H1 (cell line): ENCODE results near the gene A3GALT2. TPM values are rescaled to one million over a fixed set of nuclear protein-coding genes. Genes with fewer than 3 reads are reported as not detected.
A peak's percentile ranks its signal among the peaks of the same experiment; 100 is the strongest.

Experiments used
- CTCF ChIA-PET: fragments of 300-600 bp; sonication (Branson Sonifier 250); formaldehyde crosslinking; loops from one replicate; lab custom pipeline; 2021; ENCODE audit not compliant: partially characterized antibody; lab: Charles Lee
- POLR2A ChIA-PET: fragments of 300-600 bp; sonication (Branson Sonifier 250); formaldehyde crosslinking; loops from one replicate; lab custom pipeline; 2021; ENCODE audit warnings: inconsistent platforms; ENCODE audit not compliant: partially characterized antibody; lab: Charles Lee
- DNase-seq, 2 experiments: peaks; one replicate each; pipeline versions ENCODE4 v3.0.0 to v3.0.0-alpha.2; 2010 to 2022; ENCODE audit warnings: low spot score in 2 of 2, low read depth in 1 of 2, mixed read lengths in 1 of 2
- FAIRE-seq: peaks from 2 replicates; lab custom pipeline; 2011; peaks lifted over from hg19 to GRCh38; lab: Jason Lieb, UNC
- H2AFZ ChIP-seq: 2 replicates; pipeline ENCODE4 v1.8.1; 2012; ENCODE audit warnings: low read length, inconsistent platforms
- H2AK5ac ChIP-seq: 2 replicates; pipeline ENCODE4 v1.6.1; 2013; ENCODE audit warnings: low read depth, low read length
- H2BK120ac ChIP-seq: replicated peaks from 2 replicates; pipeline ENCODE3; 2013; ENCODE audit warnings: low read depth, low read length, inconsistent platforms
- H2BK12ac ChIP-seq: 2 replicates; pipeline ENCODE4 v1.6.1; 2013; ENCODE audit warnings: low read depth, low read length
- H2BK15ac ChIP-seq: 2 replicates; pipeline ENCODE4 v1.6.1; 2013; ENCODE audit warnings: low read length
- H2BK20ac ChIP-seq: 2 replicates; pipeline ENCODE4 v1.6.1; 2013; ENCODE audit warnings: low read length
- H2BK5ac ChIP-seq: 2 replicates; pipeline ENCODE4 v1.6.1; 2013; ENCODE audit warnings: low read depth, low read length
- H3K14ac ChIP-seq: 2 replicates; pipeline ENCODE4 v1.6.1; 2013; ENCODE audit warnings: inconsistent platforms; ENCODE audit not compliant: insufficient read length
- H3K18ac ChIP-seq: 2 replicates; pipeline ENCODE4 v1.6.1; 2013; ENCODE audit warnings: low read length; ENCODE audit errors: extremely low read depth
- H3K23ac ChIP-seq: 2 replicates; pipeline ENCODE4 v1.6.1; 2013; ENCODE audit warnings: inconsistent platforms; ENCODE audit not compliant: insufficient read length
- H3K23me2 ChIP-seq: 2 replicates; pipeline ENCODE4 v1.6.1; 2013; ENCODE audit warnings: low read depth, low read length
- H3K27ac ChIP-seq: 2 replicates; pipeline ENCODE4 v1.6.1; 2011; ENCODE audit warnings: low read depth, low read length, inconsistent platforms
- H3K27me3 ChIP-seq, 4 experiments: replicated peaks in 1 of 4; 1 replicate in 1 of 4; 2 replicates in 3 of 4; pipeline versions ENCODE4 v1.6.1 to v1.8.1; 2011 to 2013; ENCODE audit warnings: low read length in 3 of 4, mild to moderate bottlenecking in 3 of 4, inconsistent platforms in 2 of 4, mixed read lengths in 2 of 4, moderate library complexity in 1 of 4; ENCODE audit not compliant: control insufficient read depth in 3 of 4, insufficient read depth in 3 of 4; ENCODE audit errors: extremely low read depth in 1 of 4
- H3K36me3 ChIP-seq, 4 experiments: 2 replicates each; pipeline versions ENCODE4 v1.6.1 to v1.8.1; 2011 to 2013; ENCODE audit warnings: mild to moderate bottlenecking in 4 of 4, low read length in 3 of 4, moderate library complexity in 2 of 4, control low read depth in 1 of 4, inconsistent platforms in 1 of 4; ENCODE audit not compliant: insufficient read depth in 4 of 4, control insufficient read depth in 2 of 4
- H3K4ac ChIP-seq: replicated peaks from 2 replicates; pipeline ENCODE3; 2013; ENCODE audit warnings: low read length, low read depth, mixed read lengths, inconsistent platforms; ENCODE audit not compliant: insufficient read length
- H3K4me1 ChIP-seq, 4 experiments: replicated peaks in 1 of 4; 1 replicate in 1 of 4; 2 replicates in 3 of 4; pipeline versions ENCODE4 v1.6.1 to v1.8.1; 2011 to 2013; ENCODE audit warnings: low read length in 3 of 4, inconsistent platforms in 2 of 4, mixed read lengths in 1 of 4; ENCODE audit not compliant: insufficient read depth in 4 of 4, control insufficient read depth in 3 of 4
- H3K4me2 ChIP-seq, 2 experiments: 2 replicates each; pipeline versions ENCODE4 v1.6.1 to v1.8.1; 2011 to 2013; ENCODE audit warnings: low read depth in 2 of 2, low read length in 2 of 2, control low read depth in 1 of 2, inconsistent platforms in 1 of 2, mild to moderate bottlenecking in 1 of 2; ENCODE audit not compliant: insufficient read depth in 1 of 2
- H3K4me3 ChIP-seq, 4 experiments: fragments of 200-600, 300-600 bp in 1 of 4; sonication (generic), shearing (Covaris generic), sonication (Bioruptor Twin) in 1 of 4; 2 replicates each; pipeline versions ENCODE4 v1.5.1 to v1.8.1; 2011 to 2016; ENCODE audit warnings: low read length in 4 of 4, low read depth in 3 of 4, control low read depth in 2 of 4, inconsistent platforms in 2 of 4, mild to moderate bottlenecking in 2 of 4, mixed read lengths in 1 of 4, moderate library complexity in 1 of 4; ENCODE audit not compliant: insufficient read depth in 2 of 4; ENCODE audit errors: extremely low read depth in 1 of 4
- H3K56ac ChIP-seq: replicated peaks from 2 replicates; pipeline ENCODE3; 2013; ENCODE audit warnings: low read depth, mild to moderate bottlenecking, mixed read lengths, low read length, inconsistent platforms; ENCODE audit not compliant: insufficient read length
- H3K79me1 ChIP-seq: 2 replicates; pipeline ENCODE4 v1.6.1; 2013; ENCODE audit warnings: low read depth, low read length, control low read depth
- H3K79me2 ChIP-seq, 2 experiments: 2 replicates each; pipeline versions ENCODE4 v1.6.1 to v1.8.1; 2012 to 2013; ENCODE audit warnings: low read length in 2 of 2, mild to moderate bottlenecking in 2 of 2, inconsistent platforms in 1 of 2; ENCODE audit not compliant: insufficient read depth in 2 of 2, control insufficient read depth in 1 of 2
- H3K9ac ChIP-seq, 4 experiments: replicated peaks in 1 of 4; 1 replicate in 1 of 4; 2 replicates in 3 of 4; pipeline versions ENCODE4 v1.6.1 to v1.8.1; 2011 to 2013; ENCODE audit warnings: low read depth in 3 of 4, low read length in 3 of 4, control low read depth in 2 of 4, mild to moderate bottlenecking in 2 of 4, moderate library complexity in 2 of 4, inconsistent platforms in 1 of 4; ENCODE audit errors: extremely low read depth in 1 of 4
- H3K9me3 ChIP-seq, 2 experiments: 2 replicates each; pipeline versions ENCODE4 v1.6.1 to v1.8.1; 2012 to 2013; ENCODE audit warnings: mild to moderate bottlenecking in 2 of 2, moderate library complexity in 2 of 2, control low read depth in 1 of 2, inconsistent platforms in 1 of 2, low read depth in 1 of 2, low read length in 1 of 2, mixed read lengths in 1 of 2; ENCODE audit not compliant: insufficient read depth in 2 of 2
- H4K20me1 ChIP-seq, 2 experiments: replicated peaks in 1 of 2; 2 replicates each; pipeline versions ENCODE3 to v1.8.1; 2011 to 2013; ENCODE audit warnings: inconsistent platforms in 2 of 2, low read length in 2 of 2, mild to moderate bottlenecking in 1 of 2; ENCODE audit not compliant: insufficient read depth in 2 of 2, control insufficient read depth in 1 of 2
- H4K5ac ChIP-seq: 2 replicates; pipeline ENCODE4 v1.6.1; 2013; ENCODE audit warnings: low read length, low read depth, mixed read lengths, inconsistent platforms; ENCODE audit not compliant: insufficient read length
- H4K8ac ChIP-seq: 2 replicates; pipeline ENCODE4 v1.8.0; 2013; ENCODE audit warnings: mild to moderate bottlenecking, moderate library complexity, low read length, inconsistent platforms; ENCODE audit not compliant: insufficient read depth; ENCODE audit errors: extremely low read depth
- H4K91ac ChIP-seq: replicated peaks from 2 replicates; pipeline ENCODE3; 2013; ENCODE audit warnings: low read length, mixed read lengths, inconsistent platforms; ENCODE audit not compliant: insufficient read length
- BACH1 ChIP-seq: IDR thresholded peaks from 2 replicates; pipeline ENCODE4 v1.6.1; 2012; ENCODE audit warnings: low read length, improper control_type of control experiment
- CTBP2 ChIP-seq: IDR thresholded peaks from 2 replicates; pipeline ENCODE4 v1.7.0; 2011; ENCODE audit warnings: borderline replicate concordance, mild to moderate bottlenecking, moderate library complexity, mixed read lengths, low read length; ENCODE audit not compliant: insufficient read depth, insufficient read length
- KDM1A ChIP-seq: fragments of 200-600, 300-600 bp; sonication (generic); IDR thresholded peaks from 2 replicates; pipeline ENCODE4 v1.7.1; 2016; ENCODE audit warnings: mild to moderate bottlenecking, low read length, borderline replicate concordance
- RXRA ChIP-seq: IDR thresholded peaks from 2 replicates; pipeline ENCODE4 v1.6.1; 2011; ENCODE audit warnings: low read depth, mild to moderate bottlenecking, low read length, moderate library complexity; ENCODE audit not compliant: insufficient read depth
- SP2 ChIP-seq: IDR thresholded peaks from 2 replicates; pipeline ENCODE4 v1.6.1; 2012; ENCODE audit warnings: mild to moderate bottlenecking, low read length, inconsistent platforms
- ZNF274 ChIP-seq: IDR thresholded peaks from 2 replicates; pipeline ENCODE4 v1.7.0; 2012; ENCODE audit warnings: low read length, borderline replicate concordance; ENCODE audit errors: extremely low read depth
- WGBS, 2 experiments: shearing (Covaris generic) in 1 of 2; methylation state at CpG; one replicate each; pipeline versions ENCODE4 v1.1.6 to v1.1.7; 2013 to 2015; ENCODE audit warnings: low lambda C conversion rate in 2 of 2, mixed read lengths in 2 of 2, inconsistent platforms in 1 of 2, low coverage in 1 of 2, missing lambda C conversion rate in 1 of 2; ENCODE audit not compliant: insufficient replicate concordance in 2 of 2, insufficient coverage in 1 of 2, insufficient read length in 1 of 2; ENCODE audit errors: extremely low coverage in 1 of 2, missing lambda C conversion rate in 1 of 2; 5-methylcytosine and 5-hydroxymethylcytosine counted together
- polyA plus RNA-seq, 7 experiments: library from polyadenylated mRNA; depleted of rRNA in 3 of 7; stranded (reverse) in 5 of 7; unstranded in 2 of 7; fragments of >200 nt in 5 of 7; fragments of 200-250 nt in 2 of 7; gene quantifications; 1 replicate in 5 of 7; 2 replicates in 1 of 7; 4 replicates in 1 of 7; pipeline versions ENCODE4 v1.2.1 to v1.2.3, GENCODE V29; 2011 to 2013; ENCODE audit warnings: missing spikeins in 2 of 7, mixed read lengths in 2 of 7
- total RNA-seq: library from RNA; stranded (reverse); fragmentation: NEBNext Ultra II Directional; extraction: Animal tissue kit (Norgen Biotek cat#: 25700); gene quantifications from 2 replicates; pipeline ENCODE4 v1.2.1, GENCODE V29; 2021

A3GALT2 gene
- total and polyA plus RNA-seq, 2 of the 8 experiments (the other 6 are each of a cell fraction or from before 2014, with no cell fraction given): not detected

GRCh38 chr1:33365560-33365997, 44.7 kb upstream of the A3GALT2 start:
- Histone ChIP-seq H4K5ac (no peak overlapping the region), H3K79me2 (no peaks in the 10 kb centered on the region), H3K23ac (no peak overlapping the region), H4K20me1 (no peaks in the 10 kb centered on the region), H3K27me3 (no peaks in the 10 kb centered on the region; a peak in 3 of 7 replicates), H2BK5ac (no peak overlapping the region), H2AFZ (no peak overlapping the region), H3K79me1 (no peaks in the 10 kb centered on the region), H2BK15ac (peak overlapping the region; percentile 76; the same call in 1 of the 2 replicates), H2BK20ac (0 out of 2 replicates have a peak overlapping the region, but pooled peaks have one; percentile 15), H3K36me3 (no peaks in the 10 kb centered on the region), H3K4ac (no peak overlapping the region), H2AK5ac (no peak overlapping the region), H3K4me1 (peaks cover 15 to 38% (median 20%) of the 10 kb centered on the region in 4 experiments), H3K27ac (no peak overlapping the region), H3K9me3 (no peaks in the 10 kb centered on the region), H2BK12ac (peak overlapping the region; percentile 35; the same call in 1 of the 2 replicates), H4K91ac (no peak overlapping the region), H3K9ac (no peak overlapping the region), H3K4me3 (no peak overlapping the region), H2BK120ac (no peak overlapping the region), H3K4me2 (no peak overlapping the region), H3K18ac (no peak overlapping the region), H3K23me2 (peaks cover 2% of the 10 kb centered on the region; the same call in 1 of the 2 replicates), H4K8ac (no peak overlapping the region), H3K14ac (no peak overlapping the region), H3K56ac (no peak overlapping the region)
- DNase-seq (no peak), FAIRE-seq (no peak)
- POLR2A ChIA-PET: interaction anchor here (0.8 to 1.5 kb wide), 2 partner anchors 8 to 90 kb away, joined by 3 to 5 read pairs; no protein-coding TSS in a partner anchor
- 93% methylated on average over 9 of the region's 9 CpGs; no CpG with 5 or more reads in 1 of the 2 experiments for WGBS, 2 experiments
- CTCF ChIA-PET: interaction anchor here (0.5 to 10.1 kb wide), 11 partner anchors 10 to 228 kb away, joined by 3 to 180 read pairs (median 5); partner anchors contain the start of gene ZSCAN20
- TF ChIP-seq ZNF274: no peak
- no peak for TF ChIP-seq SP2
- TF ChIP-seq RXRA: no peak
- TF ChIP-seq BACH1: no peak
- TF ChIP-seq CTBP2: no peak
- no peak for TF ChIP-seq KDM1A
